Amniotic epithelial cell (primary cell): ENCODE data around the gene MTO1.
"Not testable (repeated sequence)": the region's sequence is repeated elsewhere in the genome, so short reads cannot be mapped to it uniquely, and the experiment has no call there.

Experiments
- DNase-seq: peaks from one replicate; pipeline ENCODE4 v3.0.0-alpha.2; 2010; ENCODE audit warnings: low read depth

The MTO1 gene, protein sequence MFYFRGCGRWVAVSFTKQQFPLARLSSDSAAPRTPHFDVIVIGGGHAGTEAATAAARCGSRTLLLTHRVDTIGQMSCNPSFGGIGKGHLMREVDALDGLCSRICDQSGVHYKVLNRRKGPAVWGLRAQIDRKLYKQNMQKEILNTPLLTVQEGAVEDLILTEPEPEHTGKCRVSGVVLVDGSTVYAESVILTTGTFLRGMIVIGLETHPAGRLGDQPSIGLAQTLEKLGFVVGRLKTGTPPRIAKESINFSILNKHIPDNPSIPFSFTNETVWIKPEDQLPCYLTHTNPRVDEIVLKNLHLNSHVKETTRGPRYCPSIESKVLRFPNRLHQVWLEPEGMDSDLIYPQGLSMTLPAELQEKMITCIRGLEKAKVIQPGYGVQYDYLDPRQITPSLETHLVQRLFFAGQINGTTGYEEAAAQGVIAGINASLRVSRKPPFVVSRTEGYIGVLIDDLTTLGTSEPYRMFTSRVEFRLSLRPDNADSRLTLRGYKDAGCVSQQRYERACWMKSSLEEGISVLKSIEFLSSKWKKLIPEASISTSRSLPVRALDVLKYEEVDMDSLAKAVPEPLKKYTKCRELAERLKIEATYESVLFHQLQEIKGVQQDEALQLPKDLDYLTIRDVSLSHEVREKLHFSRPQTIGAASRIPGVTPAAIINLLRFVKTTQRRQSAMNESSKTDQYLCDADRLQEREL

DNA sequence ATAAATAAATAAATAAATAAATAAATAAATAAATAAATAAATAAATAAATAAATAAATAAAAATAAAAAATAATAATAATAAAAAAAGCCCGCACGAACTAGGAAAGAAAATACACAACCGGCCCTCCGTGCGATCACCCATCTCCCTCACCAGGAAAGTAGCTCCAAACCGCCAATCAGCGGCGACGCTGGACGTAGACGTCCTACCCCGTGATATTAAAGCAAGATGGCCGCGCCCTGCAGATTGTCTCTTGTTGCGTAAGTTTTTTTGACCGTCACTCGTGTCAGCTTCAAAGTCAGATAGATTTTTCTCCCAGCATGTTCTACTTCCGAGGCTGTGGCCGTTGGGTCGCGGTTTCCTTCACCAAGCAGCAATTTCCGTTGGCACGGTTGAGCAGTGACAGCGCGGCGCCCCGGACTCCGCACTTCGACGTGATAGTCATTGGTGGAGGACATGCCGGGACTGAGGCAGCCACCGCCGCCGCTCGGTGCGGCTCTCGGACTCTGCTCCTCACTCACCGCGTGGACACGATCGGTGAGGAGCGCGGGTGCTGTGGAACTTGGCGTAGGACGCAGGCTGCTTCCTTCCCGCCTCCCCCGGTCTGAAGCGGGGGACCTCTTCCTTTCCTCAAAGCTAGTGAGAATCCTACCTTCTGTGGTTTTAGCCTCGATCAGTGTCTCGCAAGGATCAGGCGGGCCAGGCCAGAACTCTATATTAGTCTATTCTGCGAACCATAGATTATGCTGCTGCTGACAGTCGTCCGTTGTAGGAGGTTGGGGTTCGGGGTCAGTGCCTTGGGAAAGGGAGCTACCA is at the start of gene MTO1:
MTO1 (plus strand) TSS at position 201 of the 814 bp plus-strand sequence; CDS start at position 319, 118 bp downstream.
- DNase-seq: peak; percentile 89

- no peak for DNase-seq
These were observed 48.4 kb upstream of the MTO1 start for GRCh38 chr6:73413102-73413501.

- peak; percentile 33 for DNase-seq
These were observed 43.3 kb upstream of the MTO1 start for GRCh38 chr6:73418081-73418741.

DNA sequence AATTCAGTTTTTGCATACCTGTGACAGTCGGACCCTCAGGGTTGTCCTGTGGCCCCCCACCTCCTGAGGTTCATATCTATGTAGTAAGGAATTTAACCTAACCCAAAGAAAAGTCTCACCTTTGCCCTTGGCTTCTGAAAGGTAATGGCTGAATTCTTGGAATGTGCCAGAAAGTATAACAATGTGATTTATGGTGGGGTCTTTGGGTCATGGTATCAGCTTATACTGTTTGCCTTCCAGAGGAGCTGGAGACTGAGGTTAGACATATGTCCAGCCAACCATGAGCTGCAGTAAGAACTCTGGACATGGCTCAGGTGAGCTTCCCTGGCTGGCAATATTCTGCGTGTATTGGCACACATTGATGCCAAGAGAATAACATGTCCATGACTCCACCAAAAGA is 40.0 kb upstream of the MTO1 start:
- DNase-seq: no peak

- DNase-seq: no peak
These were observed 26.3 kb upstream of the MTO1 start for GRCh38 chr6:73435236-73435635.

GRCh38 chr6:73443555-73443954 is 18.0 kb upstream of the MTO1 start:
- no peak for DNase-seq

- peak; percentile 25 for DNase-seq
These were observed 10.1 kb upstream of the MTO1 start for GRCh38 chr6:73451223-73452106.

- DNase-seq: peak; percentile 31
These were observed 9.5 kb upstream of the MTO1 start, which contains the start of gene CGAS for GRCh38 chr6:73452107-73452461. Gene CGAS, minus strand, starts transcription at chr6:73452297. Its CDS starts 116 bp downstream, at chr6:73452181.

DNA sequence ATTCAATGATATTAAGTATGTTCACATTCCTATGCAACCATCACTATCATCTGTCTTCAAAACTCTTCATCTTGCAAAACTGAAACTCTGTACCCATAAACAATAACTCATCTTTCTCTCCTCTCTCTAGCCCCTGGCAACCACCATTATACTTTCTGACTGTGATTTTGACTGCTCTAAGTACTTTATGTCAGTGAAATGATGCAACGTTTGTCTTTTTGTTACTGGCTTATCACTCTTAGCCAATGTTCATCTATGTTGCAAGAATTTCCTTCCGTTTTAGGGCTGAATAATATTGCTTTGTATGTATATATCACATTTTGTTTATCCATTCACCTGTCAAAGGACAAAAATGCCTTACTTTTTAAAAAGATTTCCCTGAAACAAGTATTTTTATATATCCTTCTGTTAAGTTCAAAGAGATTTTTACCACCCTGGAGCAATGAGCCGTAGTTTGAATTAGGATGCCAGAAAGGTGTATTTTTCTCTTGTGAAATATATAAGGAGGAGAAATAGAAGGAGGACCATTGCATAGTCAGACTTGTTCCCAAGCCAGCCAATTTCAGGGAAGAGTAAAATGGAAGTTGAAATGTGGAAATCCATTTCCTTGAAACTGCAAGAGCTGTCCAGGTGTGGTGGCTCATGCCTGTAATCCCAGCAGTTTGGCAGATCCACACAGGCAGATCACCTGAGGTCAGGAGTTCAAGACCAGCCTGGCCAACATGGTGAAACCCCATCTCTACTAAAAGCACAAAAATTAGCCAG is 5.5 kb upstream of the MTO1 start:
- DNase-seq: peak; percentile 92

- not testable (repeated sequence) for DNase-seq
These were observed 2.1 kb upstream of the MTO1 start for GRCh38 chr6:73459474-73459873.

GRCh38 chr6:73460056-73460455 is 1.5 kb upstream of the MTO1 start:
- DNase-seq: no peak

DNA sequence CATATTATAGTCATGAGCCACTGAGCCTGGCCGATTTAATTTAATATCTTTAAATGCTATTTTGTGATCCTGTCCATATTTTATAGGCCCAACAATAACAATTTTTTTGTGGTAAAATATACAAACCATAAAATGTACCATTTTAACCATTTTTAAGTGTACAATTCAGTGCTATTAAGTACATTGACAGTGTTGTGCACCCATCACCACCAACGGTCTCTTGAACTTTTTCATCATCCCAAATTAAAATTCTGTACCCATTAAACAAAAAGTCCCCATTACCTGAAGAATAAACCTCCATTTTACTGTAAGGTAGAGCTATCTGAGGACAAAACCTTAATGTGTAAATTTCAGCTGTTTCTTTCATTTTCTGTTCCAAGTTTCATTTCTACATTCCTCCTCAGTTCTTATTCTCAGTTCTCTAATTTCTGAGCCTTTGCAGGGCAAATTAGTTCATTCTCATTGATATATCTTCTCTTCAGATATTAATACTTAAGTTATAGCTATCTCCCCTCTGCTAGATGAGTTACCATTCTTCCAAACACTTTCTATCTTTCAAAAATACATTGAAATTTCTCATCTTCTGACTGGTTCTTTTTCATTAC is 10.3 kb downstream of the MTO1 start:
- no peak for DNase-seq

- DNase-seq: no peak
These were observed 15.2 kb downstream of the MTO1 start for GRCh38 chr6:73476723-73477122.

DNA sequence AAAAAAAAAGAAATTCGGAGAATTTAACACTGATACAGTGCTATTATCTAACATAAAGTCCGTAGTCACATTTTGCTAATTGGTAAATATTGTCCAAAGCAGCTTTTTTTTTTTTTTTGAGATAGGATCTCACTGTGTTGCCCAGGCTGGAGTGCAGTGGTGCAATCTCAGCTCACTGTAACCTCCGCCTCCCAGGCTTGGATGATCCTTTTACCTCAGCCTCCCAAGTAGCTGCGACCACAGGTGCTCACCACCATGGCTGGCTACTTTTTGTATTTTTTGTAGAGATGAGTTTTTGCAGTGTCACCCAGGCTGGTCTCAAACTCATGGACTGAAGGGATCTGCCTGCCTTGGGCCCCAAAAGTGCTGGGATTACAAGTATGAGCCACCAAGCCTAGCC is 15.9 kb downstream of the MTO1 start:
- no peak for DNase-seq

DNA sequence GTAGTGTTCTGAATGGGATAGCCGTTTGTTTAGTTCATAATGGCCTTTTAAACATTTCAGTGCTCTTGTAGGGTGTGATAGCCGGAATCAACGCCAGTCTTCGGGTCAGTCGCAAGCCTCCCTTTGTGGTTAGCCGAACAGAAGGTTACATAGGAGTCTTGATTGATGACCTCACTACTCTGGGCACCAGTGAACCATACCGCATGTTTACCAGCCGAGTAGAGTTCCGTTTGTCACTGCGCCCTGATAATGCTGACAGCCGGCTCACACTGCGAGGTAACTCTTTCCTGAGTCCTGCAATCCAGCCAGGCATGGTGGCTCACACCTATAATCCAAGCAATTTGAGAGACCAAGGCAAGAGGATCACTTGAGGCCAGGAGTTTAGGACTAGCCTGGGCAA is 20.4 kb downstream of the MTO1 start:
- DNase-seq: peak; percentile 28

DNA sequence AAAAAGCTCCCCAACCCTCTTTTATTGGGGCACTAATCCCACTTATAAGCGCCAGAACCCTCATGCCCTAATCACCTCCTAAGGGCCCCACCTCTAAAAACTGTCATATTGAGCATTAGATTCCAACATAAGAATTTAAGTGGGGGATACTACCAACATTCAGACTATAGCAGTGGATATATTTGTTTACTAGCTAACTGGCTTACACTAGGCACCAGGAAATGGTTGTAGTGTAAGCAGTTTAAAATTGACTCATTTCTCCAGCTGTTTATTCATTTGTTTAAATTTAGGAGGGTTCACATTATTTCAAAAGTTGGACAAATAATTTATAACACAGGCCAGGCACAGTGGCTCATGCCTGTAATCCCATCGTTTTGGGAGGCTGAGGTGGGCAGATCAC is 22.9 kb downstream of the MTO1 start:
- DNase-seq: no peak

DNA sequence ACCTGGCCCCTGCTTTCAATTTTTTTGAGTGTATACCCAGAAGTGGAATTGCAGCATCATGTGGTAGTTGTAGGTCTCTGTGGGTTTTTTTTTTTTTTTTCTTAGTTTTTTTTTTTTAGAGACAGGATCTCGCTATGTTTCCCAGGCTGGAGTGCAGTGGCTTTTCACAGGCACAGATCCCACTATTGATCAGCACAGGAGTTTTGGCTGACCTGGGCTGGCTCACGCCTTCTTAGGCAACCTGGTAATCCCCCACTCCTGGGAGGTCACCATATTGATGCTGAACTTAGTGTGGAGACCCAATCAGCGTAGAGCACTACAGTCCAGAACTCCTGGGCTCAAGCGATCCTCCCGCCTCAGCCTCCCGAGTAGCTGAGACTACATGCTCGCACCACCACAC is 25.9 kb downstream of the MTO1 start:
- no peak for DNase-seq

DNA sequence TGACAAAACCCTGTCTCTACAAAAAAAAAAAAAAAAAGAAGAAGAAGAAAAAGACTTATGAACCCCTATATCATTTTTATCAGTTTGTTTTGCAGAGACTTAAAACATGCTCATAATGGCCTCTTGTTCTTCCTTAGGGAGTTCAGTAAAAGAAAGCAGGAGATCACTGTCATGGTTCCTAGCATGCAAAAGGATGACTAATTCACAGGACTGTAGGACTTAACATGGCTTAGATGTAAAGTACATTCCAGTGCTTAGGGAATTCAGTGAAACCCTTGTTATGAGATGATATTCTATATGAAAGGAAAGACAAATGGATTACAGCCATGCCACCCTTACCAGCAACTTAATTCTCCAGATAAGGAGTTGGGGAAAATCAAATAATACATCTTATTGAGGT is 29.8 kb downstream of the MTO1 start:
- DNase-seq: peak; percentile 58

DNA sequence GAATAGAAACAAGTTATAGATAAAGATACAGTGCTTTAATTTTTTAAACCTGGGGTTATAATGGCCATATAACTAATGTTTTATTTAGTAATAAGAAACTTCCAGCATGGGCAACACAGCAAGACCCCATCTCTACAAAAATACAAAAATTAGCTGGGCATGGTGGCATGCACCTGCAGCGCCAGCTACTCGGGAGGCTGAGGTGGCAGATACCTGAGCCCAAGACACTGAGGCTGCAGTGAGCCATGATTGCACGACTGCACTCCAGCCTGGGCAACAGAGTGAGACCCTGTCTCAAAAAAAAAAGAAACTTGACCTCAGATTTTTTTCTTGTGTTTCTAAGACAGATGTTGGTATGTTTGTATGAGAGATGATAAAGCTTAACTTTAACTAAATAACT is 36.4 kb downstream of the MTO1 start:
- DNase-seq: no peak
